ENCODE results near the gene BRF1. TPM values are rescaled to one million over a fixed set of nuclear protein-coding genes. Genes with fewer than 3 reads are reported as not detected.

BRF1 gene
- total RNA-seq, 1 experiment from 2014 or later: 41.2 TPM

- TF ChIP-seq CBX3 (IDR thresholded peaks at IDR 0.05; ENCODE audit: low read depth): no peak
- no peak for TF ChIP-seq POLR2A (IDR thresholded peaks at IDR 0.05; ENCODE audit: borderline replicate concordance, extremely low read depth, insufficient read depth, insufficient read length)
- no peak for TF ChIP-seq CEBPB (IDR thresholded peaks at IDR 0.05; ENCODE audit: low read depth)
- TF ChIP-seq SIN3A (IDR thresholded peaks at IDR 0.05; ENCODE audit: low read depth): no peak
- no peak for TF ChIP-seq EZH2 (IDR thresholded peaks at IDR 0.05)
- no peak for TF ChIP-seq JUND (IDR thresholded peaks at IDR 0.05)
- no peak for TF ChIP-seq POLR2AphosphoS5 (IDR thresholded peaks at IDR 0.05; ENCODE audit: low read depth, low read length)
- no peak for TF ChIP-seq EGR1 (IDR thresholded peaks at IDR 0.05; ENCODE audit: low read depth)
- TF ChIP-seq EZH2phosphoT487 (IDR thresholded peaks at IDR 0.05; ENCODE audit: borderline replicate concordance): no peak
- TF ChIP-seq ZNF274 (IDR thresholded peaks at IDR 0.05; ENCODE audit: low read depth, low read length): no peak
- no peak for TF ChIP-seq CTCF (IDR thresholded peaks at IDR 0.05 in 2 of 3, conservative IDR thresholded peaks at IDR 0.05 in 1 of 3; ENCODE audit: borderline replicate concordance in 1 of 3, insufficient read depth in 1 of 3, low read depth in 2 of 3, low read length in 2 of 3)
- TF ChIP-seq MAX (IDR thresholded peaks at IDR 0.05): no peak
- no peak for TF ChIP-seq REST (IDR thresholded peaks at IDR 0.05; ENCODE audit: low read depth)
- no peak for TF ChIP-seq SRF (IDR thresholded peaks at IDR 0.05; ENCODE audit: low read depth)
- TF ChIP-seq YY1 (IDR thresholded peaks at IDR 0.05; ENCODE audit: extremely low read depth, insufficient replicate concordance, low read depth, low read length): no peak
- TF ChIP-seq ZFX (IDR thresholded peaks at IDR 0.05): no peak
- no peak for TF ChIP-seq ZBTB33 (IDR thresholded peaks at IDR 0.05; ENCODE audit: extremely low read depth, insufficient replicate concordance, low read length)
- TF ChIP-seq TCF7L2 (IDR thresholded peaks at IDR 0.05; ENCODE audit: borderline replicate concordance, extremely low read depth, insufficient read depth, insufficient read length): no peak
- peaks cover 7 to 16% of the 10 kb centered on the region in 2 experiments for H3K4me1 ChIP-seq (ENCODE audit: control insufficient read depth in 1 of 2, insufficient read depth in 2 of 2, low read length in 2 of 2)
- RAD21 ChIA-PET (ENCODE audit: low non-redundant PET in 1 of 2, low total read pairs in 2 of 2, uncharacterized antibody in 2 of 2, unreplicated experiment in 2 of 2): no interaction called here
- H3K9me3 ChIP-seq (ENCODE audit: control insufficient read depth in 1 of 2, insufficient read depth in 1 of 2, low read depth in 1 of 2, low read length in 2 of 2): peaks cover 4 to 11% of the 10 kb centered on the region in 2 experiments; a peak in 2 of 4 replicates
- no peak overlapping the region for H3K27ac ChIP-seq (ENCODE audit: low read depth, low read length)
- BruUV-seq (replicated peaks): no TSS peak
- H3K79me2 ChIP-seq (ENCODE audit: insufficient read depth, low read length): no peaks in the 10 kb centered on the region
- H3K27me3 ChIP-seq (ENCODE audit: insufficient read depth, low read length): no peaks in the 10 kb centered on the region
- CTCF ChIA-PET: no interaction called here
- no peak overlapping the region for H3K9ac ChIP-seq (ENCODE audit: low read length)
- no peaks in the 10 kb centered on the region for H3K36me3 ChIP-seq (ENCODE audit: control insufficient read depth in 1 of 2, insufficient read depth in 2 of 2, low read length in 2 of 2)
- intact Hi-C loops (cut with micrococcal nuclease): no loop called here
- H3K4me3 ChIP-seq (replicated peaks in 1 of 2; ENCODE audit: low read depth in 1 of 2, low read length in 2 of 2): no peak overlapping the region
- no peak for ATAC-seq
- no peak overlapping the region for H2AFZ ChIP-seq (ENCODE audit: low read depth, low read length, poor library complexity, severe bottlenecking)
- H4K20me1 ChIP-seq (ENCODE audit: insufficient read depth): no peaks in the 10 kb centered on the region
- no peak for DNase-seq (ENCODE audit: low read depth, low spot score)
- no peak overlapping the region for H3K4me2 ChIP-seq (ENCODE audit: low read length)
- POLR2A ChIA-PET: no interaction called here
- no peaks in the 10 kb centered on the region for H3K9me2 ChIP-seq (ENCODE audit: insufficient read depth)
These were observed 115.8 kb downstream of the BRF1 start for GRCh38 chr14:105185001-105185400.

All from HCT116 (cell line).